ENCODE measurements around the gene MCC.

- TF ChIP-seq CTCF (IDR thresholded peaks at IDR 0.05; ENCODE audit: insufficient read depth, low read length, poor library complexity, severe bottlenecking) (no peak), EZH2phosphoT487 (conservative IDR thresholded peaks at IDR 0.05; ENCODE audit: low read length) (no peak)
Measured at GRCh38 chr5:113127021-113127420, 361.2 kb downstream of the MCC start.
